GM12878 (cell line): Measurements from ENCODE around the gene ADAMTS14. TPM values are rescaled to one million over a fixed set of nuclear protein-coding genes. Genes with fewer than 3 reads are reported as not detected.

Experiments used
- ATAC-seq: fragments of 200-7000 bp; cut with Tn5 transposase; 3 replicates; pipeline ENCODE4 v1.9.1; 2020; ENCODE audit warnings: mild to moderate bottlenecking, moderate library complexity
- BruUV-seq: library from RNA; stranded (reverse); fragments of 400-500 nt; replicated peaks from 2 replicates; lab custom pipeline; 2021; lab: Mats Ljungman, UMichigan
- CTCF ChIA-PET: fragments of 300-600 bp; sonication (Branson Sonifier 250); formaldehyde crosslinking; extraction: SDS; loops from one replicate; lab custom pipeline; 2021; ENCODE audit warnings: inconsistent platforms; lab: Yijun Ruan, JAX
- POLR2A ChIA-PET: fragments of 350-600 bp; formaldehyde crosslinking; extraction: SDS; loops from one replicate; lab custom pipeline; 2021; ENCODE audit warnings: inconsistent platforms; lab: Charles Lee
- RAD21 ChIA-PET: fragments of 300-600 bp; sonication (Branson Sonifier 250); formaldehyde crosslinking; loops from one replicate; lab custom pipeline; 2023; ENCODE audit warnings: antibody characterized with exemption; ENCODE audit not compliant: unreplicated experiment; lab: Charles Lee
- SMC1A ChIA-PET: fragments of 300-600 bp; sonication (Branson Sonifier 250); formaldehyde crosslinking; loops from one replicate; lab custom pipeline; 2023; ENCODE audit not compliant: unreplicated experiment, uncharacterized antibody; lab: Charles Lee
- DNase-seq: peaks from one replicate; pipeline ENCODE4 v3.0.0-alpha.2; 2011; ENCODE audit warnings: low read depth, low spot score
- FAIRE-seq: peaks from 3 replicates; lab custom pipeline; 2011; peaks lifted over from hg19 to GRCh38; lab: Jason Lieb, UNC
- H2AFZ ChIP-seq: 2 replicates; pipeline ENCODE4 v1.6.0; 2011; ENCODE audit warnings: low read depth, low read length, control low read depth; ENCODE audit not compliant: control insufficient read depth
- H3K27ac ChIP-seq: 2 replicates; pipeline ENCODE4 v1.5.1; 2011; ENCODE audit warnings: control low read depth; ENCODE audit not compliant: control insufficient read depth, insufficient read depth
- H3K27me3 ChIP-seq, 2 experiments: replicated peaks in 1 of 2; 2 replicates each; pipeline versions ENCODE4 v1.6.0 to v1.6.1; 2011; ENCODE audit warnings: low read length in 1 of 2; ENCODE audit not compliant: control insufficient read depth in 2 of 2, insufficient read depth in 2 of 2
- H3K36me3 ChIP-seq, 2 experiments: 2 replicates each; pipeline ENCODE4 v1.5.1; 2011; ENCODE audit warnings: low read length in 1 of 2; ENCODE audit not compliant: control insufficient read depth in 2 of 2, insufficient read depth in 2 of 2
- H3K4me1 ChIP-seq: 2 replicates; pipeline ENCODE4 v1.6.1; 2011; ENCODE audit warnings: mild to moderate bottlenecking, low read length, moderate library complexity, mixed read lengths; ENCODE audit not compliant: control insufficient read depth, insufficient read depth
- H3K4me2 ChIP-seq: 2 replicates; pipeline ENCODE4 v1.6.0; 2011; ENCODE audit warnings: control low read depth; ENCODE audit not compliant: control insufficient read depth, insufficient read depth
- H3K4me3 ChIP-seq: fragments of 200-600 bp; sonication (generic); 2 replicates; pipeline ENCODE4 v1.5.1; 2016
- H3K79me2 ChIP-seq: 2 replicates; pipeline ENCODE4 v1.6.0; 2011; ENCODE audit warnings: low read length; ENCODE audit not compliant: control insufficient read depth, insufficient read depth
- H3K9ac ChIP-seq: 2 replicates; pipeline ENCODE4 v1.8.0; 2011; ENCODE audit warnings: low read length, control low read depth, mixed read lengths; ENCODE audit not compliant: control insufficient read depth, insufficient read depth
- H3K9me3 ChIP-seq: replicated peaks from 3 replicates; pipeline ENCODE4 v1.5.1; 2011; ENCODE audit warnings: mild to moderate bottlenecking, low read length; ENCODE audit not compliant: control insufficient read depth, insufficient read depth
- H4K20me1 ChIP-seq: 2 replicates; pipeline ENCODE4 v1.6.0; 2011; ENCODE audit not compliant: control insufficient read depth, insufficient read depth
- DPF2 ChIP-seq: fragments of 450-650 bp; IDR thresholded peaks from 2 replicates; pipeline ENCODE4 v1.6.1; 2017; ENCODE audit warnings: mild to moderate bottlenecking
- E4F1 ChIP-seq: fragments of 450-650 bp; IDR thresholded peaks from 2 replicates; pipeline ENCODE4 v1.6.1; 2018; ENCODE audit warnings: borderline replicate concordance, mild to moderate bottlenecking; ENCODE audit not compliant: partially characterized antibody
- ETV6 ChIP-seq, 2 experiments: fragments of 450-650 bp in 1 of 2; IDR thresholded peaks in 1 of 2; conservative IDR thresholded peaks in 1 of 2; 2 replicates each; pipeline ENCODE4 v1.6.1; 2014; ENCODE audit warnings: antibody characterized with exemption in 1 of 2, borderline replicate concordance in 1 of 2, low read depth in 1 of 2, mild to moderate bottlenecking in 1 of 2, moderate library complexity in 1 of 2
- HCFC1 ChIP-seq: fragments of 150-350 bp; IDR thresholded peaks from 2 replicates; pipeline ENCODE4 v1.6.1; 2014; ENCODE audit warnings: low read length
- MEF2B ChIP-seq: fragments of 450-650 bp; IDR thresholded peaks from 2 replicates; pipeline ENCODE4 v1.6.1; 2018; ENCODE audit warnings: mild to moderate bottlenecking, moderate library complexity; ENCODE audit not compliant: partially characterized antibody, poor library complexity, severe bottlenecking
- NRF1 ChIP-seq: conservative IDR thresholded peaks from 2 replicates; pipeline ENCODE4 v1.6.1; 2011; ENCODE audit warnings: mild to moderate bottlenecking, low read depth, low read length, improper control_type of control experiment
- ZNF592 ChIP-seq: fragments of 450-650 bp; IDR thresholded peaks from 2 replicates; pipeline ENCODE4 v1.6.1; 2017; ENCODE audit warnings: mild to moderate bottlenecking, moderate library complexity
- WGBS: methylation state at CpG from one replicate; pipeline ENCODE4 v1.1.6; 2016; ENCODE audit warnings: low lambda C conversion rate; ENCODE audit not compliant: insufficient replicate concordance, insufficient coverage; ENCODE audit errors: missing lambda C conversion rate; 5-methylcytosine and 5-hydroxymethylcytosine counted together
- in situ Hi-C: fragments of 300-500 bp; cut with MboI; formaldehyde crosslinking; loops from 9 replicates; pipeline ENCODE4 v1.14.3; 2018; ENCODE audit warnings: mixed read lengths
- intact Hi-C: fragments of 100-400 bp; cut with micrococcal nuclease; formaldehyde crosslinking; loops from one replicate; pipeline ENCODE4 v1.14.2; 2022; ENCODE audit not compliant: unreplicated experiment
- polyA plus RNA-seq, 11 experiments: library from polyadenylated mRNA; depleted of rRNA in 4 of 11; unstranded in 6 of 11; stranded (reverse) in 5 of 11; fragments of >200 nt; fragmentation: Nextera tagmentation in 4 of 11; fragmentation: Illumina TruSeq in 1 of 11; extraction: Ambion mirVana in 4 of 11; extraction: Trizol in 1 of 11; gene quantifications; 1 replicate in 1 of 11; 2 replicates in 10 of 11; pipeline versions ENCODE4 v1.2.1 to v1.2.3, GENCODE V29; 2011 to 2016; ENCODE audit warnings: inconsistent platforms in 2 of 11, missing spikeins in 2 of 11, low read depth in 1 of 11
- total RNA-seq, 4 experiments: library from RNA; depleted of rRNA in 3 of 4; stranded (reverse); fragments of >200 nt in 3 of 4; fragmentation: Illumina TruSeq in 1 of 4; extraction: Trizol in 1 of 4; gene quantifications; 2 replicates each; pipeline versions ENCODE4 v1.2.1 to v1.2.3, GENCODE V29; 2013 to 2021
- TF ChIP-seq, protein P1 (sequence below): fragments of 150-350 bp; IDR thresholded peaks from 2 replicates; pipeline ENCODE4 v1.6.1; 2014; ENCODE audit warnings: mild to moderate bottlenecking, low read depth, low read length

Gene ADAMTS14
- total and polyA plus RNA-seq, 10 of the 15 experiments (the other 5 are each of a cell fraction or from before 2014, with no cell fraction given) = 0.03 to 0.05 TPM; not detected in 8

GRCh38 chr10:70777063-70777875 is 105.0 kb downstream of the ADAMTS14 start:
- ATAC-seq (no peak), DNase-seq (no peak), FAIRE-seq (no peak)
- H2AFZ ChIP-seq = no peak overlapping the region
- no TSS peak for BruUV-seq
- no peaks in the 10 kb centered on the region for H3K9me3 ChIP-seq
- no peak overlapping the region for H3K9ac ChIP-seq
- H3K4me2 ChIP-seq = no peak overlapping the region
- TF ChIP-seq ETV6 (conservative IDR thresholded peaks at IDR 0.05 in 1 of 2, IDR thresholded peaks at IDR 0.05 in 1 of 2; ENCODE audit: borderline replicate concordance in 1 of 2, low read depth in 1 of 2) (no peak), DPF2 (no peak), MEF2B (no peak), HCFC1 (no peak), E4F1 (no peak), NRF1 (no peak), ZNF592 (no peak)
- TF ChIP-seq, protein P1, sequence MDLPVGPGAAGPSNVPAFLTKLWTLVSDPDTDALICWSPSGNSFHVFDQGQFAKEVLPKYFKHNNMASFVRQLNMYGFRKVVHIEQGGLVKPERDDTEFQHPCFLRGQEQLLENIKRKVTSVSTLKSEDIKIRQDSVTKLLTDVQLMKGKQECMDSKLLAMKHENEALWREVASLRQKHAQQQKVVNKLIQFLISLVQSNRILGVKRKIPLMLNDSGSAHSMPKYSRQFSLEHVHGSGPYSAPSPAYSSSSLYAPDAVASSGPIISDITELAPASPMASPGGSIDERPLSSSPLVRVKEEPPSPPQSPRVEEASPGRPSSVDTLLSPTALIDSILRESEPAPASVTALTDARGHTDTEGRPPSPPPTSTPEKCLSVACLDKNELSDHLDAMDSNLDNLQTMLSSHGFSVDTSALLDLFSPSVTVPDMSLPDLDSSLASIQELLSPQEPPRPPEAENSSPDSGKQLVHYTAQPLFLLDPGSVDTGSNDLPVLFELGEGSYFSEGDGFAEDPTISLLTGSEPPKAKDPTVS = no peak
- 49% methylated on average over 18 of the region's 18 CpGs for WGBS
- H3K36me3 ChIP-seq = no peaks in the 10 kb centered on the region
- no peaks in the 10 kb centered on the region for H4K20me1 ChIP-seq
- no peaks in the 10 kb centered on the region; a peak in 2 of 4 replicates for H3K27me3 ChIP-seq
- intact Hi-C loops (no loop called here), in situ Hi-C loops (no loop called here)
- RAD21 ChIA-PET = no interaction called here
- H3K4me3 ChIP-seq = no peak overlapping the region
- H3K4me1 ChIP-seq = no peaks in the 10 kb centered on the region
- CTCF ChIA-PET = no interaction called here
- no peak overlapping the region for H3K27ac ChIP-seq
- no peaks in the 10 kb centered on the region for H3K79me2 ChIP-seq
- POLR2A ChIA-PET = interaction anchor here (0.7 kb wide), 1 partner anchor 321 kb away, joined by 5 read pairs; no protein-coding TSS in a partner anchor
- SMC1A ChIA-PET = no interaction called here
